CD14-positive monocyte (primary cell): ENCODE results near the gene MAP2K5. TPM values are rescaled to one million over a fixed set of nuclear protein-coding genes. Genes with fewer than 3 reads are reported as not detected.
A peak's percentile ranks its signal among the peaks of the same experiment; 100 is the strongest.

ENCODE experiments used
- DNase-seq, 3 donors: peaks; one replicate each; pipeline ENCODE4 v3.0.0-alpha.2; 2011 to 2022
- H2AFZ ChIP-seq: 2 replicates; pipeline ENCODE4 v1.6.0; 2012; ENCODE audit warnings: mild to moderate bottlenecking, low read depth, low read length, inconsistent platforms; ENCODE audit not compliant: insufficient read depth, poor library complexity, severe bottlenecking
- H3K27ac ChIP-seq, 2 donors: 1 replicate in 1 of 2; 2 replicates in 1 of 2; pipeline ENCODE4 v1.5.1; 2012 to 2013; ENCODE audit warnings: low read length in 2 of 2, control low read depth in 1 of 2, inconsistent platforms in 1 of 2, low read depth in 1 of 2, mild to moderate bottlenecking in 1 of 2
- H3K27me3 ChIP-seq, 2 donors: one replicate each; pipeline versions ENCODE4 v1.6.0 to v1.6.1; 2011 to 2013; ENCODE audit warnings: low read length in 2 of 2; ENCODE audit not compliant: control insufficient read depth in 2 of 2, insufficient read depth in 2 of 2
- H3K36me3 ChIP-seq, 2 donors: replicated peaks in 1 of 2; 1 replicate in 1 of 2; 2 replicates in 1 of 2; pipeline versions ENCODE4 v1.5.1 to v1.6.1; 2012 to 2013; ENCODE audit warnings: low read length in 2 of 2, control low read depth in 1 of 2, inconsistent platforms in 1 of 2, mild to moderate bottlenecking in 1 of 2; ENCODE audit not compliant: insufficient read depth in 2 of 2, control insufficient read depth in 1 of 2
- H3K4me1 ChIP-seq, 2 donors: 1 replicate in 1 of 2; 2 replicates in 1 of 2; pipeline versions ENCODE4 v1.5.1 to v1.6.1; 2012 to 2013; ENCODE audit warnings: low read length in 2 of 2, control low read depth in 1 of 2, inconsistent platforms in 1 of 2, mild to moderate bottlenecking in 1 of 2, moderate library complexity in 1 of 2; ENCODE audit not compliant: insufficient read depth in 2 of 2, control insufficient read depth in 1 of 2
- H3K4me2 ChIP-seq: replicated peaks from 2 replicates; pipeline ENCODE3; 2012; ENCODE audit warnings: low read length, moderate library complexity, mild to moderate bottlenecking; ENCODE audit not compliant: poor library complexity, severe bottlenecking; ENCODE audit errors: extremely low read depth
- H3K4me3 ChIP-seq, 3 experiments: fragments of 200-600 bp in 1 of 3; sonication (generic) in 1 of 3; replicated peaks in 1 of 3; 1 replicate in 2 of 3; 2 replicates in 1 of 3; pipeline ENCODE4 v1.5.1; 2011 to 2013; ENCODE audit warnings: low read length in 3 of 3, mild to moderate bottlenecking in 3 of 3, control low read depth in 2 of 3, low read depth in 2 of 3, inconsistent platforms in 1 of 3, moderate library complexity in 1 of 3
- H3K79me2 ChIP-seq: 2 replicates; pipeline ENCODE4 v1.6.0; 2012; ENCODE audit warnings: mild to moderate bottlenecking, control low read depth, inconsistent platforms, low read length, moderate library complexity; ENCODE audit not compliant: insufficient read depth
- H3K9ac ChIP-seq: 2 replicates; pipeline ENCODE4 v1.6.0; 2017; ENCODE audit warnings: low read length, mild to moderate bottlenecking; ENCODE audit not compliant: insufficient read depth, poor library complexity, severe bottlenecking
- H3K9me3 ChIP-seq, 2 donors: replicated peaks in 1 of 2; 1 replicate in 1 of 2; 2 replicates in 1 of 2; pipeline versions ENCODE4 v1.5.1 to v1.6.1; 2012 to 2013; ENCODE audit warnings: low read length in 2 of 2, control low read depth in 1 of 2; ENCODE audit not compliant: control insufficient read depth in 1 of 2, insufficient read depth in 1 of 2
- H4K20me1 ChIP-seq: 2 replicates; pipeline ENCODE4 v1.6.0; 2012; ENCODE audit warnings: mild to moderate bottlenecking, low read length, control low read depth, moderate library complexity; ENCODE audit not compliant: insufficient read depth
- H3K27ac Mint-ChIP-seq, 7 donors: one replicate each; pipeline ENCODE4 v1.8.0; 2020; ENCODE audit warnings: mild to moderate bottlenecking in 7 of 7, mixed read lengths in 7 of 7, moderate library complexity in 6 of 7, inconsistent platforms in 2 of 7
- H3K27me3 Mint-ChIP-seq, 3 donors: one replicate each; pipeline ENCODE4 v1.8.0; 2021 to 2022; ENCODE audit warnings: low read depth in 3 of 3, mild to moderate bottlenecking in 3 of 3, mixed read lengths in 3 of 3, moderate library complexity in 3 of 3, inconsistent platforms in 1 of 3
- H3K36me3 Mint-ChIP-seq, 2 donors: one replicate each; pipeline ENCODE4 v1.8.0; 2020; ENCODE audit warnings: mixed read lengths in 2 of 2, inconsistent platforms in 1 of 2, mild to moderate bottlenecking in 1 of 2
- H3K4me1 Mint-ChIP-seq: one replicate; pipeline ENCODE4 v1.8.0; 2020; ENCODE audit warnings: mild to moderate bottlenecking, mixed read lengths
- H3K4me3 Mint-ChIP-seq, 2 donors: one replicate each; pipeline ENCODE4 v1.8.0; 2020; ENCODE audit warnings: mild to moderate bottlenecking in 2 of 2, mixed read lengths in 2 of 2, moderate library complexity in 1 of 2
- H3K9me3 Mint-ChIP-seq, 7 donors: one replicate each; pipeline ENCODE4 v1.8.0; 2020 to 2022; ENCODE audit warnings: mixed read lengths in 7 of 7, mild to moderate bottlenecking in 6 of 7, moderate library complexity in 6 of 7, inconsistent platforms in 2 of 7
- WGBS: methylation state at CpG from one replicate; pipeline ENCODE4 v1.1.5; 2013; ENCODE audit warnings: missing lambda C conversion rate; ENCODE audit not compliant: insufficient coverage; 5-methylcytosine and 5-hydroxymethylcytosine counted together
- intact Hi-C, 2 donors: fragments of 100-400 bp; cut with micrococcal nuclease; formaldehyde crosslinking; loops; one replicate each; pipeline versions ENCODE4 v1.15.0 to v1.15.1; 2023
- polyA plus RNA-seq, 3 donors: library from polyadenylated mRNA; depleted of rRNA in 1 of 3; unstranded in 2 of 3; stranded (reverse) in 1 of 3; fragments of 300-500 nt in 2 of 3; fragments of >200 nt in 1 of 3; fragmentation: Illumina TruSeq in 2 of 3; gene quantifications; 1 replicate in 2 of 3; 2 replicates in 1 of 3; pipeline ENCODE4 v1.2.3, GENCODE V29; 2012 to 2021
- TF ChIP-seq, protein P1 (sequence below): fragments of 200-600 bp; IDR thresholded peaks from one replicate; pipeline ENCODE4 v1.8.0; 2022; ENCODE audit warnings: antibody characterized with exemption, mild to moderate bottlenecking

MAP2K5 gene
- polyA plus RNA-seq, 3 donors, result 10.2 to 11.3 (median 10.6) TPM

DNA sequence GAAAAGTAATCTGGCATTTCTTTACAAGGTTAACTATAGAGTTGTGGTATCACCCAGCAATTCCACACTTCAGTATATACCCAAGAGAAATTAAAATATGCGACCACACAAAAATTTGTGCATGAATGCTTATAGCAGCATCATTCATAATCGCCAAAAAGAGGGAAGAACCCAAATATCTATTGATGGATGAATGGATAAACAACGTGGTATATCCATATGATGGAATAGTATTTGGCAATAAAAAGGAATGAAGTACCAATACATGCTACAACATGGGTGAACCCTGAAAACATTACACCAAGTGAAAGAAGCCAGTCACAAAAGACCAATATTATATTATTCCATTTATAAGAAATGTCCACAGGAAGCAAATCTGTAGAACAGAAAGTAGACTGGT is 274.2 kb downstream of the MAP2K5 start:
- peaks cover 42 to 49% of the 10 kb centered on the region in 2 donors for H3K27me3 ChIP-seq
- DNase-seq, result no peak
- Mint-ChIP-seq H3K36me3 (peaks cover 3 to 8% of the 10 kb centered on the region in 2 donors), H3K4me1 (peaks cover 6% of the 10 kb centered on the region), H3K27me3 (peaks cover 51 to 62% (median 56%) of the 10 kb centered on the region in 3 donors), H3K4me3 (no peak overlapping the region), H3K9me3 (peaks cover 0 to 14% (median 6%) of the 10 kb centered on the region in 7 donors), H3K27ac (no peak overlapping the region)
- H3K27ac ChIP-seq, result no peak overlapping the region
- no peak overlapping the region for H3K9ac ChIP-seq
- H3K9me3 ChIP-seq, result peaks cover 7 to 22% of the 10 kb centered on the region in 2 donors
- H3K4me1 ChIP-seq, result no peaks in the 10 kb centered on the region
- TF ChIP-seq, protein P1, sequence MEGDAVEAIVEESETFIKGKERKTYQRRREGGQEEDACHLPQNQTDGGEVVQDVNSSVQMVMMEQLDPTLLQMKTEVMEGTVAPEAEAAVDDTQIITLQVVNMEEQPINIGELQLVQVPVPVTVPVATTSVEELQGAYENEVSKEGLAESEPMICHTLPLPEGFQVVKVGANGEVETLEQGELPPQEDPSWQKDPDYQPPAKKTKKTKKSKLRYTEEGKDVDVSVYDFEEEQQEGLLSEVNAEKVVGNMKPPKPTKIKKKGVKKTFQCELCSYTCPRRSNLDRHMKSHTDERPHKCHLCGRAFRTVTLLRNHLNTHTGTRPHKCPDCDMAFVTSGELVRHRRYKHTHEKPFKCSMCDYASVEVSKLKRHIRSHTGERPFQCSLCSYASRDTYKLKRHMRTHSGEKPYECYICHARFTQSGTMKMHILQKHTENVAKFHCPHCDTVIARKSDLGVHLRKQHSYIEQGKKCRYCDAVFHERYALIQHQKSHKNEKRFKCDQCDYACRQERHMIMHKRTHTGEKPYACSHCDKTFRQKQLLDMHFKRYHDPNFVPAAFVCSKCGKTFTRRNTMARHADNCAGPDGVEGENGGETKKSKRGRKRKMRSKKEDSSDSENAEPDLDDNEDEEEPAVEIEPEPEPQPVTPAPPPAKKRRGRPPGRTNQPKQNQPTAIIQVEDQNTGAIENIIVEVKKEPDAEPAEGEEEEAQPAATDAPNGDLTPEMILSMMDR, result no peak
- intact Hi-C loops, result no loop called here
- WGBS, result no CpG with 5 or more reads among the region's 3 CpGs
- H2AFZ ChIP-seq, result no peak overlapping the region
- no peaks in the 10 kb centered on the region for H3K36me3 ChIP-seq
- no peaks in the 10 kb centered on the region for H3K79me2 ChIP-seq
- H4K20me1 ChIP-seq, result no peaks in the 10 kb centered on the region
- no peak overlapping the region for H3K4me2 ChIP-seq
- H3K4me3 ChIP-seq, result no peak overlapping the region

DNA sequence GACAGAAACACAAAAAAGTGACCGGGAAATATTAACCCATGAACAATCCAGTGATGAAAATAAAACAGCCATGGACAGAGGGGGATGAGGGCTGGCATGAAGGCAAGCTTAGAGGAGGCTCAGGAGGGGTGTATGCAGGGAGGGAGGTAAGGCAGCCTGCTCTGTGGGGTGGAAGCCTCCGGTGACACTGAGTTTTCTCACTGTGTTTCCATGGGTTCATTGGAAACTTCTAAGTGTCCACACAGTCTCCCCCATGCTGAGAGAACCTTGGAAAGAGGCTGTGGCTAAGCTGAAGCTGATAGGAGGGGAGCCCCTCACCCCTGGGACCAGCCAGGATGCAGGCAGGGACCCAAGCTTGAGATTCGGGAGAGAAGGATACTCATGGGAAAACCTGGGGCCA is 276.0 kb downstream of the MAP2K5 start:
- peaks cover 0 to 15% (median 10%) of the 10 kb centered on the region in 7 donors for H3K9me3 Mint-ChIP-seq
- no peak overlapping the region for H2AFZ ChIP-seq
- no peak for DNase-seq
- H3K4me2 ChIP-seq, result no peak overlapping the region
- peak overlapping the region in 1 of 2 donors; percentile 35 for H3K4me3 Mint-ChIP-seq
- intact Hi-C loops, result no loop called here
- peaks cover 5 to 10% of the 10 kb centered on the region in 2 donors for H3K36me3 Mint-ChIP-seq
- H3K9me3 ChIP-seq, result peaks cover 7 to 29% of the 10 kb centered on the region in 2 donors
- H4K20me1 ChIP-seq, result no peaks in the 10 kb centered on the region
- peaks cover 4 to 10% of the 10 kb centered on the region in 2 donors for H3K4me1 ChIP-seq
- peaks cover 55 to 63% of the 10 kb centered on the region in 2 donors for H3K27me3 ChIP-seq
- H3K36me3 ChIP-seq, result no peaks in the 10 kb centered on the region
- no peak overlapping the region for H3K27ac ChIP-seq
- no peak overlapping the region for H3K9ac ChIP-seq
- H3K27ac Mint-ChIP-seq, result no peak overlapping the region
- TF ChIP-seq, protein P1, result no peak
- H3K27me3 Mint-ChIP-seq, result peaks cover 64 to 73% (median 65%) of the 10 kb centered on the region in 3 donors
- H3K4me1 Mint-ChIP-seq, result peaks cover 16% of the 10 kb centered on the region
- H3K4me3 ChIP-seq, result no peak overlapping the region
- WGBS, result no CpG with 5 or more reads among the region's 3 CpGs
- no peaks in the 10 kb centered on the region for H3K79me2 ChIP-seq
